GM19328 (cell line): ENCODE measurements around the gene TBC1D14.

Experiments used
- ATAC-seq: cut with Tn5 transposase; IDR thresholded peaks from one replicate; pipeline ENCODE4 v1.9.1; 2021; ENCODE audit warnings: mild to moderate bottlenecking, moderate library complexity; ENCODE audit not compliant: unreplicated experiment

TBC1D14 gene

GRCh38 chr4:7052923-7053715 is 143.5 kb downstream of the TBC1D14 start:
- ATAC-seq, result no peak

GRCh38 chr4:7054106-7054880 is 144.7 kb downstream of the TBC1D14 start:
- ATAC-seq, result no peak

GRCh38 chr4:7055111-7055989 is 145.7 kb downstream of the TBC1D14 start:
- ATAC-seq, result no peak

GRCh38 chr4:7055990-7056325 is 146.3 kb downstream of the TBC1D14 start:
- no peak for ATAC-seq

- no peak for ATAC-seq
Observed at GRCh38 chr4:7058792-7059191, 149.2 kb downstream of the TBC1D14 start.

- ATAC-seq, result no peak
Observed at GRCh38 chr4:7059662-7060061, 150.0 kb downstream of the TBC1D14 start.

GRCh38 chr4:7060346-7061150 is 150.9 kb downstream of the TBC1D14 start:
- ATAC-seq, result no peak

GRCh38 chr4:7061815-7062214 is 152.2 kb downstream of the TBC1D14 start:
- ATAC-seq, result no peak

- ATAC-seq, result no peak
Observed at GRCh38 chr4:7062816-7063215, 153.2 kb downstream of the TBC1D14 start.

- ATAC-seq, result no peak
Observed at GRCh38 chr4:7063362-7063761, 153.7 kb downstream of the TBC1D14 start.

GRCh38 chr4:7066006-7066405 is 156.4 kb downstream of the TBC1D14 start:
- ATAC-seq, result no peak

GRCh38 chr4:7066493-7066892 is 156.9 kb downstream of the TBC1D14 start:
- ATAC-seq, result no peak

GRCh38 chr4:7067126-7067451 is 157.5 kb downstream of the TBC1D14 start:
- no peak for ATAC-seq

- peak; percentile 88 for ATAC-seq
Observed at GRCh38 chr4:7067452-7068278, 158.0 kb downstream of the TBC1D14 start, which contains the start of gene GRPEL1. Gene GRPEL1, minus strand, starts transcription at chr4:7068064. Its CDS starts 32 bp downstream, at chr4:7068032.

- peak; percentile 20 for ATAC-seq
Observed at GRCh38 chr4:7068279-7068842, 158.7 kb downstream of the TBC1D14 start.

GRCh38 chr4:7068883-7069282 is 159.3 kb downstream of the TBC1D14 start:
- no peak for ATAC-seq

- ATAC-seq, result no peak
Observed at GRCh38 chr4:7070729-7071511, 161.3 kb downstream of the TBC1D14 start.

GRCh38 chr4:7073059-7073458 is 163.4 kb downstream of the TBC1D14 start:
- no peak for ATAC-seq
